Superior temporal gyrus (tissue), 1 donor: ENCODE data around the gene PREX1.
"Not testable (repeated sequence)": the region's sequence is repeated elsewhere in the genome, so short reads cannot be mapped to it uniquely, and the experiment has no call there.

Source experiments
- DNase-seq: peaks from one replicate; pipeline ENCODE4 v3.0.0-alpha.2; 2016; ENCODE audit errors: extremely low spot score

Gene PREX1

GRCh38 chr20:48827855-48828733 lies at the start of gene PREX1:
Gene PREX1, minus strand, starts transcription at chr20:48827999. Its CDS starts 139 bp downstream, at chr20:48827860.
- DNase-seq: peak; percentile 70

GRCh38 chr20:48877304-48877703 lies 49.5 kb upstream of the PREX1 start:
- no peak for DNase-seq

GRCh38 chr20:48875914-48876240 lies 48.1 kb upstream of the PREX1 start:
- no peak for DNase-seq

DNA sequence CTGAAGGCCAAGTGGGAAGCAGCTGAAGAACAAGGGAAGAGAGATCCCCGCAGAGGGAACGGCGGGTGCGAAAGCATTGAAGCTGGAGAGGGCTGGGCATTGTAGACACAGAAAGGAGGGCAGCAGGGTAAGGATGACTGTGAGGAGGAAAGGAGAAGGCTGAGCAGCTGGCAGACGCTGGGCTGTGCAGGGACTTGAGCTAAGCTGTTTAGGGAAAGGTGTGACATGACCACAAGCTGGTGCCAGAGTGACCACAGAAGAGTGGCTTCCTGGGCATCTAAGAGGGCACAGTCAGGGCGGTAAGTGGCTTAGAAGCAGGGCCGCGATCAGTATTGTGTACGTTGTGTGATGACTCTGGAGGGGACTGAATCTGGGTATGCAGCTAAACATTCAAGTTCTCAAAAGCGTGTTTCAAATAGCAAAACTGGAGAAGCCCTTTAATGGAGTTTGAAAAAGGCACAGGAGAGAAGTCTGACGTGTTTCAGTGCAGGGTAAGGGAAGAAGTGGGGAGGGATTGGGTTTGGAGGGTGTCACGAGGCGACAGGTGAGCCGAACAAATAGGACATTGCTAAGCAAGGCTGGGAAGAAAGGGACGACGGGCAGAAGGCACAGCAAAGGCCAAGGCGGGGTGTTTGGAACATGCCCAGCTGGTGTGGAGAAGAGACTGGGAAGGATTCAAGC lies 47.6 kb upstream of the PREX1 start:
- no peak for DNase-seq

GRCh38 chr20:48869442-48869841 lies 41.6 kb upstream of the PREX1 start:
- not testable (repeated sequence) for DNase-seq

- DNase-seq: no peak
Observed at GRCh38 chr20:48866936-48867335, 39.1 kb upstream of the PREX1 start.

- DNase-seq: no peak
Observed at GRCh38 chr20:48864738-48865318, 37.0 kb upstream of the PREX1 start.

DNA sequence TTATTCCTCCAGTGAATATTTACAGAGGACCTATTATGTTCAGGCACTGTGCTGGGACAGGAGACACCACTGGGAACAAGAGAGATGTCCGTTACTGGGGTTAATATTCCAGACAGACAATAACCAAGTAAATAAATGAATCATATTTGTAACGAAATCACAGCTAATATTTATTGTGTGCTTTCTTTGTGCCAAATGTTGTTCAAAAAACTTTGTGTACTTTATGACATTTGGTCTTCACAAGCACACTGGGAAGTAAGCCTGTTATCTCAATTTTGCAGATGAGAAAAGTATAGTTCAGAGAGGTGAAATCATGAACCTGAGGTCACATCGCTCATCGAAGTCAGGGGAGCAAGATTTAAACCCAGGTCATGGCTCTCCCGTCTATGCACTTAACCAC lies 36.5 kb upstream of the PREX1 start:
- no peak for DNase-seq

DNA sequence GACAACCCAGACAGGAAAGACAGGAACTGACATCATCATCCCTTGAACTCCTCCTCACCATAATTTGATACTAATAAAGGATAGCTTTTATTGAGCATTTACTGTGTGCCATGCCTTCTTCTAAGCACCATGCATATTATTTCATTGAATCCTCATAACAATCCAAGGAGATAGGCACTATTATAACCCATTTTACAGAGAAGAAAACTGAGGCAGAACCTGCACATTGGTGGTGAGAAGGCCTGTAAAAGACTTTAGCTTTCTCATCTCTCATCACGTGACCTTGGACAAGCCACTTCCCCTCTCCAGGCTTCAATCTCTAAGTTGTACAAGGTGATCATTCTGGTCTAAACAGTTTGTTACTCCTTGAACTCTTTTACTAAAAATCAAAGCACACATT lies 34.5 kb upstream of the PREX1 start:
- DNase-seq: no peak

DNA sequence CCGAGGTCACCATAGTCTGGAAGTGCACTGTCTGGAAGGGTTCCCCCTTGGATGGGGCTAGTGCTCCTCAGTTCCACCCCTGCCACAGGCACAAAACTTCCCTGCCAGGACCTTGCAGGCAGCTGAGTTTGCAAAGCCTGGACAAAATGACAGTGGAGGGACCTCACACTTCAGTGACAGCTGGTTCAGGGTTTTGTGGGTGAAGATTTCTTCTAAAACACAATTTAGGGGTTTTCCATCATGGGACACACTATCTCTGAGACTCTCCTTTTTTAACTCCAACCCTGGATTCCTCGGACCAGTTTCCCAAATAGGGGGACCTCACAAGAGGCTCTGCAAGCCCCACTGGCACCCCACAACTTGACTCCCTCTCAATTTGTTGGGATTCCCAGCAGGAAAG lies 33.6 kb upstream of the PREX1 start:
- no peak for DNase-seq

DNA sequence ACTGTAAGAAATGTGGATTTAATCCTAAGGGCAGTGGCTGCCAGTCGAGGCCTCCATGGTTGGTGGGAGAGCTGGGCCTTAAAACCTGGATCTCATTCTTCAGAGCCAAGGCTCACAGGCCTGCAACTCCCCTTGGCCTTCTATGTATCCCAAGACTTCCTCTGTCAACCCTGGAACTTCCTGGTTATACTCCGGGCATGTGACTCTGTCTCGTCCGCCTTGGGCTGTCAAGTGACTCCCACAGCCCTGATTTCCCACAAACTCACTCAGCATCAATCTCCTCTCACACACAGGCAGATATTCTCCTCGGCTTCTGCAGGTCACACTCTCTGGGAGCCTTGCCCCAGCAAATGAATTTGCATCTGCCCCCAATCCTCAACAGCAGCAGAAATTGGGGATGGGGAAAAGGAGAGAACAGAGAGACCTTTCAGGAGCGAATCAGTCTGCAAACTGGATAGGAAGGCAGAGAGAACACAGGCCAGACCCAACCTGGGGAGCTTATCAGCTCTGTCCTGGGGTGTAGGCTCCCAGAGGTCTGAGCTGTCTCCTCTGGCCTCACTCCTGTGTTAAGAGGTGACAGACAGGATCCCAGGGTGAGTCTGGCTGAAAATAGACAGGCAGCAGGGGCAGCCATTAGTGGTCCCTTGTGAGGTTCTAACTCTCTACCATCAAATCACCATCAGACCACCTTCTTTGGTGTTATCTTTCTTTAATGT lies 30.4 kb upstream of the PREX1 start:
- DNase-seq: no peak

- DNase-seq: no peak
Observed at GRCh38 chr20:48856130-48856529, 28.3 kb upstream of the PREX1 start.

GRCh38 chr20:48855046-48855445 lies 27.2 kb upstream of the PREX1 start:
- no peak for DNase-seq

- no peak for DNase-seq
Observed at GRCh38 chr20:48852609-48853008, 24.8 kb upstream of the PREX1 start.

DNA sequence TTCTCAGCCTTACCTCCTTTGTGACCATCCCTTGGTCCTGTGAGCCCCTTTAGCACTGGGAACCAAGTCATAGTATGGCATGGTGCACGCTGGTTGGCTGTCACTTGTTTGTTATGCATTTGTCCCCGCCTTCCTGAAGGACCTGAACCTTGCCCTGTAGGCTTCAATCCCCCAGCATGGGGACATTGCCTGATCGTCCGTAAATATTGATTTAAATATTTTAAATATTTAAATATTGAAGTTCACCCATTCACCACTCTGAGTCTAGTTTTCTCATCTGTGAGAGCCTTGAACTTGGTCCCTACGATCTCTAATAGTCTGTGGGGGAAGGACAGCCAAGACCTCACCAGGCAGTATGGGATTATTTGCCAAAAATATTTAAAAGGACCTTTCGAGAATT lies 23.8 kb upstream of the PREX1 start:
- no peak for DNase-seq

DNA sequence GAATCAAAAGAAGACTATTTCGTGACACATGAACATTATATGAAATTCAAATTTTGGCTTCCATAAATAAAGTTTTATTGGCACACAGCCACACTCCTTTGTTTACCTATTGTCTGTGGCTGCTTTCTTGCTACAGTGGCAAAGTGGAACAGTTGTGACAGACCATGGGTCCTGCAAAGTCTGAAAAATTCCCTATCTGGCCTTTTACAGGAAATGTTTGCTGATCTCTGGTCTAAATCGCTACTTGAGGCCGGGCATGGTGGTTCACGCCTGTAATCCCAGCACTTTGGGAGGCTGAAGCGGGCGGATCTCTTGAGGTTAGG lies 23.1 kb upstream of the PREX1 start:
- no peak for DNase-seq

DNA sequence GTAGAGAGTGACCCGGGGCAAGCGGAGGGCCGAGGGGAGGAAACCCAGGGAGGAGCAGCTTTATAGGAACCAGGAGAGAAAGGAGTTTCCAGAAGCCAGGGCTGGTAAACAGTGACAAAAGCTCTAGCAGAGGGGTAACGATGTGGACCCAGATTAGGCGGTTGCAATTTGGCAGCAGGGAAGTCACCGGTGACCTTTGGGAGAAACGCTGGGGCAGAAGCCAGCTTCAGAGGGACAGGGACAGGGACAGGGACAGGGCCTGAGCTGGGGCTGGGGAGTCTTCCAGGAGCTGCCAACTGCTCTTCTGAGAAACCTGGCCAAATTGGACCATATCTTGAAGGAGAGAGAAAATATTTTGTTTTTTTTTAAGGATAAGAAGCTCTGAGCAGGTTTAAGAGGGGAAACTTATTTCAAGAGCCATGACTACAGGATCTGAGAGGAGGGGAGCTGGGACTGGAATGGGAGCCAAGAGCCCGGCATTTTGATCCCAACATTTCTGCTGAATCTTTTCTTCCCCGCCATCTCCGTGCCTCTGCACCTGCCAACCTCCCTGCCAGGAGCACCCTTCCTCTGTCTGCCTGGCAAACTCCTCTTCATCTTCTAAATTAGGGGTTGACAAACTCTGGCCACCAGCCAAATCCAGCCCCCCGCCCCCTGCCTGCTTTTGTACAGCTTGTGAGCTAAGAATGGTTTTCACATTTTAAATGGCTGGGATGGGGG lies 22.6 kb upstream of the PREX1 start:
- no peak for DNase-seq

DNA sequence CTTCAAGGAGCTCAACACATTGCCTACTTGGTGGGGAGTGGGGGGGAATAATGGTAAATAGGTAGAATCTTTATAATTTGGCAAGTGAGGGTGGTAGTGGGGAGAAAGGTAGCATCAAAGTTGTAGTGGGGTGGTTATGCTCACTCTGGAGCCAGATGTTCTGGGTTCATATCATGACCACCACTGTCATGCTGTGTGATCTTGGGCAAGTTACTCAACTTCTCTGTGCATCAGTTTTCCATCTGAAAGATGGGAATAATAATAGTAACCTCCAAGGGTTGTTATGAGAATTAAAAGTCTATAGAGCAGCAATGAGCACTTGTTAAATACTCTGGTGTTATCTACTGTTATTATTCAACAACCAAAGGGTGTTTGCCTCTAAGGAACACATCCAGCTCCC lies 22.0 kb upstream of the PREX1 start:
- DNase-seq: no peak

DNA sequence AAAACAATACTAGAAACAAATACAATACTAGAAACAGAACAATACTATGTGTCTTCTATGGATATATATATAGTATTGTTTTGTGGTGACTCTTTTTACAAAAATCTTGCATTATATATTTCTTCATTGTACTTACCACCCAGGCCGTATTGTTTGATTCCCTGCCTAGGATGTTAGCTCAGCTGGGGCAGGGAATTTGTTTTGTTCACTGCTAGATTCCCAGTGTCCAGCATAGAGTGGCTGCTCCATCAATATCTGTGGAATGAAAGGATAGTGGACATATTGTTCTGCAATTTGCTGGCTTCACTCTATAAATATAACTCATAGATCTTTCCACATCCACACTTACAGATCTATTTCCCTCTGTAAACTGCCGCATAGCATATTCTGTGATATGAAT lies 21.5 kb upstream of the PREX1 start:
- no peak for DNase-seq

DNA sequence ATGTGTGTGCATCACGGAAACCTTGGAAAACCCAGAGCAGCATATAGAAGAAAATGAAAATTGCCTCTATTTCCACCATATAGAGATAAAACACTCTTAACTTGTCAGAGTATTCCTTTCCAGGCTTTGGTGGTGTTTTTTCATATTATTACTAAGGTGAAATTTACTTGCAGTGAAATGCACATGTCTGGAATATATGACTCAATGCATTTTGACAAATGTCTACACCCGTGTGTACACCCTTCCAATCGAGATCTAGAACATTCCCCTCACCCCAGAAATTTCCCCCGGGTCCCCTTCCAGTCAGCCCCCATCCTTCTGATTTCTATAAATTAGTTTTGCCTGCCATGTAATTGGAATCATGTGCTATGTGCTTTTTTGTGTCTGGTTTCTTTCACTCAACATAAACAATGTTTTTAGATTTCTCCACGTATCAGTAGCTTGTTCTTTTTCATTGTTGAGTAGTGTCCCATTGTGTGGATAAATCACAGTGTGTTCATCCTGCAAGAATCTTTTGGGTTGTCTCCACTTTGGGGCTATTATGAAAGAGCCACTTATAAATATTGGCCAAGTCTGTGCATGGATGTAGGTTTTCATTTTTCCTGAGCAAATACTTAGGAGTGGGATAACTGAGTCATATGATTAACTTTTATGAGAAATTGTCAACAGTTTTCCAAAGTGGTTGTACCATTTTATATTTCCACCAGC lies 19.9 kb upstream of the PREX1 start:
- no peak for DNase-seq
